Parathyroid adenoma (tissue), 2 donors: ENCODE results near the gene HEBP2.
A peak's percentile ranks its signal among the peaks of the same experiment; 100 is the strongest.

Source experiments
- H2AFZ ChIP-seq: fragments of 300-600 bp; sonication (generic); one replicate; pipeline ENCODE4 v1.7.0; 2017; ENCODE audit warnings: antibody characterized with exemption, mild to moderate bottlenecking
- H3K27ac ChIP-seq: fragments of 300-600 bp; sonication (generic); one replicate; pipeline ENCODE4 v1.7.0; 2017
- H3K27me3 ChIP-seq: fragments of 300-600 bp; sonication (generic); one replicate; pipeline ENCODE4 v1.7.0; 2017; ENCODE audit warnings: low read length; ENCODE audit not compliant: control insufficient read depth, insufficient read depth
- H3K36me3 ChIP-seq: fragments of 300-600 bp; sonication (generic); one replicate; pipeline ENCODE4 v1.7.0; 2017; ENCODE audit warnings: low read length; ENCODE audit not compliant: control insufficient read depth, insufficient read depth
- H3K4me1 ChIP-seq: fragments of 300-600 bp; sonication (generic); one replicate; pipeline ENCODE4 v1.7.0; 2017; ENCODE audit warnings: control low read depth
- H3K4me2 ChIP-seq: fragments of 300-600 bp; sonication (generic); one replicate; pipeline ENCODE4 v1.7.0; 2017; ENCODE audit warnings: low read length
- H3K4me3 ChIP-seq: fragments of 300-600 bp; sonication (generic); one replicate; pipeline ENCODE4 v1.7.0; 2017; ENCODE audit warnings: low read depth, low read length
- H3K79me2 ChIP-seq: fragments of 300-600 bp; sonication (generic); one replicate; pipeline ENCODE4 v1.7.0; 2017; ENCODE audit warnings: control low read depth
- H3K9ac ChIP-seq: fragments of 300-600 bp; sonication (generic); one replicate; pipeline ENCODE4 v1.7.0; 2017; ENCODE audit warnings: mild to moderate bottlenecking
- H3K9me3 ChIP-seq: fragments of 300-600 bp; sonication (generic); one replicate; pipeline ENCODE4 v1.7.0; 2017; ENCODE audit warnings: low read length; ENCODE audit not compliant: control insufficient read depth
- TF ChIP-seq, protein P1 (sequence below): fragments of 300-600 bp; sonication (generic); IDR thresholded peaks from one replicate; pipeline ENCODE4 v1.7.0; 2017; ENCODE audit warnings: antibody characterized with exemption, mild to moderate bottlenecking
- donor health status: primary hyperparathyroidism.

HEBP2 gene

DNA sequence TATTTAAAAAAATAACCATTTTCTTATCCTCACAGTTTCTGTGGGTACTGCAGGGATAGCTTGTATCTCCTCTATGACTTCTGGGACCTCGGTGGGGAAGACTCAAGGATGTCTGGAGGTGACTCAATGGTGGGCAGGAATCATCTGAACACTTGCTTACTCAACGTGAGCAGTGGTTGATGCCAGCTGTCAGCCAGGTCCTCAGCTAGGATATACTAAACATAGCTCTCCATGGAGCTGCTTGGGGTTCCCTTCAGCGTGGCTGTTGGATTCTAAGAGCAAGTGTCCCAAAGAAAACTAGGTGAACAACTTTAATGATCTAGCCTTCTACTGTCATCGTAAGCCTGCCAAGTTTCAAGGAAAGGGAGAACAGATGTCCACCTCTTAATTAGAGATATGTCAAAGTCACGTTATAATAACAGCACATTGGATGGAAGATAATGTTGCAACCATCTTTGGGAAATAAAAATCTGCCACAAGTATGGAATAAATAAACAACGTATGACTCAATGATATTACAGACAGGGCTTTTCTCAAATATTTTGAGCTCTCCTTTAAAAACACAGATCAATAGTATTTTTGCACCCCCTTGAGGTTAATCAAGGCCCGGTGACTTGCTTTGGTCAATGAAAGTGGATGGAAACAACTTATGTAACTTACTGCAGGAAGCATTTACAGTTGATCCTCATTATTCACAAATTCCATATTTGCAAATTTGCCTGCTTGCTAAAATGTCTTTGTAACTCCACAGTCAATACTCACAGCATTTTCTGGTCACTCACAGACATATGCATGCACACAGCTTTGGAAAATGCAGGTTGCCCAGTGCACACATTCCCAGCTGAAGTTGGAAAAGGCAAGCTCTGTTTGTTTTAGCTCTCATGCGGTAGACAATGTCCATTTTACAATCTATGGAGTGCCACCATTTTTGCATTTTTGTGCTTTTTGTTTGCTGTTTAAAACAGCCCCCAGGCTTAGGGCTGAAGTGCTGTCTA lies 6.6 kb upstream of the HEBP2 start:
- no peaks in the 10 kb centered on the region for H3K9me3 ChIP-seq
- no peaks in the 10 kb centered on the region for H3K27me3 ChIP-seq
- TF ChIP-seq, protein P1, sequence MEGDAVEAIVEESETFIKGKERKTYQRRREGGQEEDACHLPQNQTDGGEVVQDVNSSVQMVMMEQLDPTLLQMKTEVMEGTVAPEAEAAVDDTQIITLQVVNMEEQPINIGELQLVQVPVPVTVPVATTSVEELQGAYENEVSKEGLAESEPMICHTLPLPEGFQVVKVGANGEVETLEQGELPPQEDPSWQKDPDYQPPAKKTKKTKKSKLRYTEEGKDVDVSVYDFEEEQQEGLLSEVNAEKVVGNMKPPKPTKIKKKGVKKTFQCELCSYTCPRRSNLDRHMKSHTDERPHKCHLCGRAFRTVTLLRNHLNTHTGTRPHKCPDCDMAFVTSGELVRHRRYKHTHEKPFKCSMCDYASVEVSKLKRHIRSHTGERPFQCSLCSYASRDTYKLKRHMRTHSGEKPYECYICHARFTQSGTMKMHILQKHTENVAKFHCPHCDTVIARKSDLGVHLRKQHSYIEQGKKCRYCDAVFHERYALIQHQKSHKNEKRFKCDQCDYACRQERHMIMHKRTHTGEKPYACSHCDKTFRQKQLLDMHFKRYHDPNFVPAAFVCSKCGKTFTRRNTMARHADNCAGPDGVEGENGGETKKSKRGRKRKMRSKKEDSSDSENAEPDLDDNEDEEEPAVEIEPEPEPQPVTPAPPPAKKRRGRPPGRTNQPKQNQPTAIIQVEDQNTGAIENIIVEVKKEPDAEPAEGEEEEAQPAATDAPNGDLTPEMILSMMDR = no peak
- H3K9ac ChIP-seq = no peak overlapping the region
- H3K4me1 ChIP-seq = peaks cover 6% of the 10 kb centered on the region
- H2AFZ ChIP-seq = no peak overlapping the region
- H3K36me3 ChIP-seq = no peaks in the 10 kb centered on the region
- H3K79me2 ChIP-seq = no peaks in the 10 kb centered on the region
- no peak overlapping the region for H3K27ac ChIP-seq
- H3K4me2 ChIP-seq = no peak overlapping the region
- H3K4me3 ChIP-seq = no peak overlapping the region

DNA sequence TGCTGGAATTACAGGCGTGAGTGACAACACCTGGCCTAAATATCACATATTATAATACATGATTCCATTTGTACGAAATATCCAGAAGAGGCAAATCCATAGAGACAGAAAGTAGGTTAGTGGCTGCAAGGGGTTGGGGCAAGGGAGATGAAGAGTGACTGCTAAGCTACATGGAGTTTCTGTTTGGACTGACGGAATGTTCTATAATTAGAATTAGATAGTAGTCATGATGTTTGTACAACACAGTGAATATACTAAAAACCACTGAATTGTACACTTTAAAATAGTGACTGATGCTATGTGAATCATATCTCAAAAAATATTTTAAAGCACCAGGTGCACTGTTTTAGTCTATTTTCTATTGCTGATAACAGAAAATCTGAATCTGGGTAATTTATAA lies 3.7 kb upstream of the HEBP2 start:
- Histone ChIP-seq H3K27me3 (no peaks in the 10 kb centered on the region), H3K9me3 (no peaks in the 10 kb centered on the region)
- TF ChIP-seq, protein P1 = no peak

DNA sequence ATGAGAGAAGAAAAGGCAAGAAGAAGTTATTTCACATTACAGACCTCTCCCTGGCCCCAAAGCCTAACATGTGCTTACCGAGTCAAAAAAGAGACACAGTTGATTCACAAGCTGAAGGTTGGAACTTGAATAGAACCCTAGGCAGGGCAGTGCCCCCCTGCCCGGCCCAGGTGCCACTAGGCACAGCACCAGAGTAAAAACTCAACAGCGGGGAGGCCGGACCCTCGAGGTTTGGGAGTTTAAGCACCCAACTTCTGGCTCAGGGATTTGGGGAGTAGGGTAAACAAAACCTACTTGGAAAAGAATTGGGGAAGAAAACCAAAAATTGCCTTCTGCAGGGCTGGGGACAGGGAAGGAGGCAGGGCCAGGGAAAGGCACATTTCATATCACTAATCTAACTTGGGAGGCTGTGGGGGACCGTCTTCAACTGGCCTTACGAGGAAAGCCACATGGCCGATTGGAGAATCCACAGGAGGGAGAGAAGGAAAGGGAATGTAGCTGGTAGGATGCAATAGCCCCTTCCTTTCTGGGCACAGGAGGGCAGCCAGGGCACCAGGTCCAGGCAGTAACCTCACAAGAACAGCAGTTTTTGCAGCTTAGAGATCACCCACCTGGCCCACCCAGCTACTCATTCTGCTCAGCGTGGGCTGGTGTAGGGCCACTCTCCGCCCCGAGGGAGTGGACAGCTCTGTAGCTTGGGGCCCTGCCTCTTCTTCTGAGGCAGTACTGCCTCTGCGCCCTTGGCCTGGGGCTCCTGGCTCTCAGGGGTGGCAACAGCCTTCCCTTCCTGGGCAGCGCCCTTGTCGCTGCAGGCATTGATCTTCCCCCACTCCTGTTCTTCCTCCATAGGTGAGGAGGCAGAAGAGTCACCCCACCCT lies 1.8 kb upstream of the HEBP2 start:
- H3K79me2 ChIP-seq = no peaks in the 10 kb centered on the region
- no peaks in the 10 kb centered on the region for H3K9me3 ChIP-seq
- no peak overlapping the region for H3K9ac ChIP-seq
- TF ChIP-seq, protein P1 = no peak
- no peak overlapping the region for H3K27ac ChIP-seq
- H3K4me1 ChIP-seq = peaks cover 6% of the 10 kb centered on the region
- no peak overlapping the region for H3K4me2 ChIP-seq
- no peak overlapping the region for H3K4me3 ChIP-seq
- no peak overlapping the region for H2AFZ ChIP-seq
- no peaks in the 10 kb centered on the region for H3K27me3 ChIP-seq
- H3K36me3 ChIP-seq = no peaks in the 10 kb centered on the region

More for the DNA sequence above, 3.7 kb upstream of the HEBP2 start:
- no peak overlapping the region for H3K4me2 ChIP-seq
- no peak overlapping the region for H3K27ac ChIP-seq
- H3K9ac ChIP-seq = no peak overlapping the region
- H3K36me3 ChIP-seq = no peaks in the 10 kb centered on the region
- no peaks in the 10 kb centered on the region for H3K79me2 ChIP-seq
- peaks cover 4% of the 10 kb centered on the region for H3K4me1 ChIP-seq
- H2AFZ ChIP-seq = no peak overlapping the region
- no peak overlapping the region for H3K4me3 ChIP-seq

DNA sequence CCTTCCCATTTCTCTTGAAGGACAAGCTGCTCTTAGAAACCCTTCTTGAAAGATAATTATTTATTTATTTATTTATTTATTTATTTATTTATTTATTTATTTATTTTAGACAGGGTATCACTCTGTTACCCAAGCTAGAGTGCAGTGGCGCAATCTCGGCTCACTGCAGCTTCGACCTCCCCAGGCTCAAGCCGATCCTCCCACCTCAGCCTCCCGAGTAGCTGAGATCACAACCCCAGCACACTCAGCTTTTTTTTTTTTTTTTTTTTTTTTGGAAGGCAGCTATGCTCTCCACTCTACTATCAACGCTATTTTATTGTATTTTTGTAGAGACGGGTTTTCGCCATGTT lies 1.2 kb upstream of the HEBP2 start:
- H3K4me3 ChIP-seq = no peak overlapping the region
- peak overlapping the region; percentile 88 for H3K27ac ChIP-seq
- H3K36me3 ChIP-seq = no peaks in the 10 kb centered on the region
- H3K27me3 ChIP-seq = no peaks in the 10 kb centered on the region
- H3K4me1 ChIP-seq = peaks cover 6% of the 10 kb centered on the region
- no peak overlapping the region for H3K9ac ChIP-seq
- no peaks in the 10 kb centered on the region for H3K79me2 ChIP-seq
- peak overlapping the region; percentile 89 for H2AFZ ChIP-seq
- TF ChIP-seq, protein P1 = no peak
- peak overlapping the region; percentile 63 for H3K4me2 ChIP-seq
- H3K9me3 ChIP-seq = no peaks in the 10 kb centered on the region
